NCI-H526 treated with DMSO at 0.1 percent for 48 hours (cell line): ENCODE results near the gene NME1.
"Not testable (repeated sequence)": the region's sequence is repeated elsewhere in the genome, so short reads cannot be mapped to it uniquely, and the experiment has no call there.

ENCODE experiments used
- DNase-seq: peaks from one replicate; lab custom pipeline; 2025; lab: John Stamatoyannopoulos, UW

Gene NME1

DNA sequence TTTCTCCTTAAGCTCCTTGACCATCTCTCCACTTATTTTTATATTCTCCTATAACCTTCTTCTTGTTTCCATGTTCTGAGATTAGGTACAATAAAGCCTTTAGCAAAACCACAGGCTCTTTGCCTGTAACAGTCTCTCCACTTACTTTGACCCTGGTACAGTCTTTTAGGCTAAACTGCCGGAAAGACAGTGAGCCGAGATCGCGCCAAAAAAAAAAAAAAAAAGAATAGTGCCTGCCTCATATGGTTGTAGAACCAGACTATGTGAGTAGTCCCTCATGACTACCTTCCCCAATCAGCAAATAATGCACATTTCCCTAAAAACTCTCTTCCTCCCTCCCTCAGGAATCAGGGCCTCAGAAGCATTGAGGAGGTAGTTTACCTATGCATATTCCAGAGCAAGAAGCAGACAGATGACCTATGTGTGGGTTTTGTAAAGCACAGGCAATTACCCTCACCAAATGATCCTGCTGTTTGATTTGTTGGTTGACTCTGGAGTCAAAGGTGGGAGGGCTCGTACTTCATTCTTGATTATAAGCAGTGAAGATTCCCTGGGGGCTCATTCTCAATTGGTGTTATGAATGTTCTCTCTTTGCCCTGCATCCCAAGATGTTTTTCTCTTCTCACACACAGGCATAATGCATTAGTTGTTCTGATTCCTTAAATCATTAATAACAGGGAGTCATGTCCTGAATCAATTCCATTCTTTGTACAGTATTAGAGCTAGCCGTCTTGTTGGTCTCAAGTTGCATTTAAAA lies 8.9 kb upstream of the NME1 start:
- DNase-seq: no peak

DNA sequence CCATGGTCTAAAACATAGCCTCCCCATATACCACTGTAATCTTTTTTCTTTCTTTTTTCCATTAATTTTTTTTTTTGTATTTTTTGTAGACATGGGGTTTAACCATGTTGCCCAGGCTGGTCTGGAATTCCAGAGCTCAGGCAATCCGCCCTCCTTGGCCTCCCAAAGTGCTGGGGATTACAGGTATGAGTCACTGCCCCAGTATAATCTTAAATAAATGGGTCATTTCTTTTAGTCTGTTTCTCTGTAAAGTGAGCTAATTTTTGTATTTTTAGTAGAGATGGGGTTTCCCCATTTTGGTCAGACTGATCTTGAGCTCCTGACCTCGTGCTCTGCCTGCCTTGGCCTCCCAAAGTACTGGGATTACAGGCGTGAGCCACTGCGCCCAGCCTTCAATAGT lies 5.7 kb upstream of the NME1 start:
- no peak for DNase-seq

DNA sequence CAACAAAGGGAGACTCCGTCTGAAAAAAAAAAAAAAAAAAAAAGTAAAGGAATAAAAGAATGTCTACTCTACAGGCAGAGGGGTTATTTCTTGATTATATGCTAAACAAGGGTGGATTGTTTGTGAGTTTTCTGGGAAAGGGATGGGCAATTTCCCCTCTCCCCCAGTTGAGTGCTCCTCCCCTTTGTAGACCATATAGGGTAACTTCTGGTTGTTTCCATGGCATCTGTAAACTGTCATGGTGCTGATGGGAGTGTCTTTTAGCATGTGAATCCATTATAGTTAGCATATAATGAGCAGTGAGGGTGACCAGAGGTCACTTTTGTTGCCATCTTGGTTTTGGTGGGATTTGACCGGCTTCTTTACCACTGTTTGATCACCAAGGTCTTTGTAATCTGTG lies 4.2 kb upstream of the NME1 start:
- no peak for DNase-seq

DNA sequence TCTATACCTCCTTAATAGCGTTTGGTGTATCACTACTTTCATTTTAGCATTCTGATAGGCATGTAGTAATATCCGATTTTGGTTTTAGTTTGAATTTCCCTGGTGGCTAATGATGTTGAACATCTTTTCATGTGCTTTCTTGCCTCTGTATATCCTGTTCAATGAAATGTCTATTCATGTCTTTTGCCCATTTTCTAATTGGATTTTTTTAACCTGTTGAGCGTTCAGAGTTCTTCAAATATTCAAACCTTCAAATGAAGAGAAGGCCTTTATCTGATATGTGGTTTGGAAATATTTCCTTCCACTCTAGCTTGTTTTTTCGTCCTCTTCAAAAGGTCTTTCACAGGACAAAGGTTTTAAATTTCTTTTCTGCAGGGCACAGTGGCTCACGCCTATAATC lies 2.4 kb upstream of the NME1 start:
- DNase-seq: no peak

DNA sequence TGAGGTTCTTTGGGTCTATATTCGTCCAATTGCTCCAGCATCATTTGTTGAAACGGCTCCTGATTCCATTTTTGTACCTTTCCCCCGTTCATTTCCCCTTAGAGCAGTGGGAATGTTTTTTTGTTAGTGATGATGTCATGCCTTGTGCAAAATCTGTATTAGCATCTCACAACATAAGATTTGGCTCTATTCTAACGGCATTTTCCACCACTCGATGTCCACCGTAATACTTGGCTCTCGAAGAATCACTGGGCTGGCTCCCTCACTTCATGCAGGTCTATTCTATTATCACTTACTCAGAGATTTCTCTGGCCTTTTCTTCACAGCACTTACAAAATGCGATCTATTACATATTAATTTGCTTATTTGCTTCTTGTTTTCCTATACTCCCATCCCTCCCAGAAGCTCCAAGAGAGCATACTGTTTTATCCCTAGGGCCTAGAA lies 571 bp upstream of the NME1 start:
- DNase-seq: no peak

DNA sequence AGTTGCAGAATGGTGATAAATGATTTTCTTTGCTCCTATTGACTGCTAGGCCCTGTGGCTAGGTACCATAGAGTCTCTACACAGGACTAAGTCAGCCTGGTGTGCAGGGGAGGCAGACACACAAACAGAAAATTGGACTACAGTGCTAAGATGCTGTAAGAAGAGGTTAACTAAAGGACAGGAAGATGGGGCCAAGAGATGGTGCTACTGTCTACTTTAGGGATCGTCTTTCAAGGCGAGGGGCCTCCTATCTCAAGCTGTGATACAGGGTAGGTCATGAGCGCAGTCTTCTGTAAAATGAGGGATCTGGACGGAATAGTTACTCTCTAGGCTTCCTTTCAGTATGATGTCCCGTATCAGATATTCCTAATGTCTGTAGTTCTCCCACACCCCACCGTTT lies 817 bp downstream of the NME1 start:
- DNase-seq: no peak

DNA sequence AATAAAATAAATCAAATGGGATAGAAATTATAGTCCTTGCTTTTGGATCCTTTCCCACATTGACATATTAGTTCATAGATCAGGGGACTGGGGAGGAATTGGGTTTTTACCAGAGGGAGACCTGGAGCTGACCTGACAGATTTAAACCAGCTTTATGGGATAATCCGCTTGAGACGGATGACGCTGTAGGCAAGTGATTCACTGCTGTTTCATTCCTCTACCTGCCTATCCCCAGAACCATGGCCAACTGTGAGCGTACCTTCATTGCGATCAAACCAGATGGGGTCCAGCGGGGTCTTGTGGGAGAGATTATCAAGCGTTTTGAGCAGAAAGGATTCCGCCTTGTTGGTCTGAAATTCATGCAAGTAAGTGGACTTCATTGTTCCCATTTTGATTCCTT lies 2.1 kb downstream of the NME1 start:
- no peak for DNase-seq

DNA sequence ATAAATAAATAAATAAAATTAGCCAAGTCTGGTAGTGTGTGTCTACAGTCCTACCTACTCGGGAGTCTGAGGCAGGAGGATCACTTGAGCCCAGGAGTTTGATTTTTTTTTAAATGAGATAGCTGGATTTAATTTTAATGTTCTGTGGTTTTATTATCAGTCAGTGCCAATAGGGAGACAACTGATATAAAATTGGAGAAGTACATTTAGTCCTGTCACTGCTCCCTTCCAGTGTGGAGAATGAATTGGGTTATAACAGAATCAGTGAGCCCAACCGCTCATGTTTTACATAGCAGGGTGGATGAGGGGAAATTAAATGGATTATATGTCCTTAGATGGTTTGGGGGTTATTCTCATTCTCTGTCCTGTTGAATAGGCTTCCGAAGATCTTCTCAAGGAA lies 6.2 kb downstream of the NME1 start:
- no peak for DNase-seq

DNA sequence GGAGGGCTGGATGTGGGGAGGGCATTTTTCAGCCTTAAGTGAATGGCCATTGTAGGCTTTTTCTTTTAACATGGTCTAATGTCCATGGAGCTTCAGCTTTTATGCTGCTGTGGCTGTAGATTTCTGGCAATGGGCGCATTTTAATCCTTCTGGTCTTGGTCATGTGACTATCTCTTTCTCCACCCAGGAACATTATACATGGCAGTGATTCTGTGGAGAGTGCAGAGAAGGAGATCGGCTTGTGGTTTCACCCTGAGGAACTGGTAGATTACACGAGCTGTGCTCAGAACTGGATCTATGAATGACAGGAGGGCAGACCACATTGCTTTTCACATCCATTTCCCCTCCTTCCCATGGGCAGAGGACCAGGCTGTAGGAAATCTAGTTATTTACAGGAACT lies 8.2 kb downstream of the NME1 start:
- DNase-seq: no peak

DNA sequence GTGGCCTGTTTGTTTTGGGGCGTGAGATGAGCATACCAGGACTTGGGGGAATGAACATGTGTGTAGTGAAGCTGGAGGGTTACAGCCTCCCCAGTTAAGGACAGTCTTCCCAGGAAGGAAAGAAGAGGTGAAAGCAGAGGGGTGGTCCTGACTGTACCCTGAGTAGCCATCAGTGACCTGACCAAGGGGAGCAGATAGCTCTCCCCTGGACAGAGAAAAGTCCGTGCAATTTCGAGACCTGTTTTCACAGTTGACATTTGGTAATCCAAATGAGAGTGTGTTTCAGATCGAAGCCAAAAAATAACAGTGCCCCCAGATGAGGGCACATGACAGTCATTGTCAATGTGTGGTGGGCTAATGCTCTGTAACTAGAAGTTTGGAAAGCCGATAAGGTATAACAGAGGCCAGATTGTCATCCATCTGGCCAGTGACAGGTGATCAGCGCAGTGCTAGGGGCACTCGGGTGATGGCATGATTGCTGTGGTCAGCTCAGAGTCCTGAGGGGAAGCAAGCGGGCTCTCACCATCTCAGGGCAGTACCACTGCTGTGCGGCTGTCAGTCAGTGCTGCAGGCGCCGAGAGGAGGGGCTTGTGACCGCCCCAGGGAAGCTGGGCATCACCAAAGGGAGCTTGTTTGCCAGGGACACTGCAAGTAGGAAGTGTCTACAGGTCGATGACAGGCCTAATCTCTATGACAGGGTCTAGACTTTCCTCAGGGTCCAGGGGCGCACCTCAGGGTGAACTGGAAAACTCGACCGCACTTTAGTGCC lies 11.7 kb downstream of the NME1 start:
- peak; percentile 14 for DNase-seq

DNA sequence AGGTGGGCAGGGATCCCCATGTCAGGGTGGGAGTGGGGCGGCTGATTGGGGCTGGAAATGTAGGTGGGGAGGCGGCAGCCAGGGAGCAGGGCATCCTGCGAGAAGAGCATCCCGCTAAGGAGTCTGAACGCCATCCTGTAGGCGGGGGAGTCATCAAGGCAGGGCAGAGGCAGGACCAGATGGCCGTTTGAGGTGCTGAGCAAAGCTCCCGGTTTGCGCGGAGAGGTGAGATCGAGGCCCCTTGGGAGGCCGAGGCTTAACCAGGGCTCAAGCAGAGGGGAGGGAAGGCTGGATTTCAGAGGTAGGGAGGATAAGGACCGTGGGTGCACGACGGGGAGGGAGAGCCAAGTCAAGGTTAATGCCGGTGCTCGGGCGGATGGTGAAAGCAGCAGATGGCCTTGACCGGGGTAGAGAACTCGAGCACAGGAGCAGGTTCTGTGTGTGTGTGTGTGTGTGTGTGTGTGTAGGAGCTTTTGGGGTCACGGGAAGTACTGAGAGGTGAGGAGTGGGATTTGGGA lies 12.4 kb downstream of the NME1 start:
- no peak for DNase-seq

DNA sequence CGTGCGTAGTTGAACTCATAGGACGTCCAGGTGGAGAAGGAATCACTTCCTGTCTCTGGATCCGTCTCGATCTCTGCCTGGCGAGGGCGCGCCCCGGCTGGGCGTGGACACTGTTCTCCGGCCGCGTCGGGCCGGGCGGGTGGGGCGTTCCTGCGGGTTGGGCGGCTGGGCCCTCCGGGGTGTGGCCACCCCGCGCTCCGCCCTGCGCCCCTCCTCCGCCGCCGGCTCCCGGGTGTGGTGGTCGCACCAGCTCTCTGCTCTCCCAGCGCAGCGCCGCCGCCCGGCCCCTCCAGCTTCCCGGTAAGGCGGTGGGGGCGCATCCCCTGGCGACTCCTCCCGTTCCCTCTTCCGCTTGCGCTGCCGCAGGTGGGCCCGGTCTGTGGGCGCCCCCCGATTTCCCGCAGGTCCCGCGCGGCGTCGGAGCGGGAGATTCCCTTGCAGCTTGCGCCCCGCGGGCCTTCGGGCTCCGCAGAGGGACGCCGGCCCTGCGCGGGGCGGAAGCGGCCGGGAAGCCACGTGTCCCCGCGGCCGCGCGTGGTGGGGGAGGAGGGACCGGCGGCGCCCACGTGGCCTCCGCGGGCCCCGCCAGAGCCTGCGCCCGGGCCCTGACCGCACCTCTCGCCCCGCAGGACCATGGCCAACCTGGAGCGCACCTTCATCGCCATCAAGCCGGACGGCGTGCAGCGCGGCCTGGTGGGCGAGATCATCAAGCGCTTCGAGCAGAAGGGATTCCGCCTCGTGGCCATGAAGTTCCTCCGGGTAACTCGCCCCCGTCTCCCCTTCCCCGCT lies 13.0 kb downstream of the NME1 start, which contains the start of gene NME2:
TSS of gene NME2 (plus strand) at position 214 of the 789 bp plus-strand sequence. CDS start at position 634, 420 bp downstream.
- peak; percentile 80 for DNase-seq

DNA sequence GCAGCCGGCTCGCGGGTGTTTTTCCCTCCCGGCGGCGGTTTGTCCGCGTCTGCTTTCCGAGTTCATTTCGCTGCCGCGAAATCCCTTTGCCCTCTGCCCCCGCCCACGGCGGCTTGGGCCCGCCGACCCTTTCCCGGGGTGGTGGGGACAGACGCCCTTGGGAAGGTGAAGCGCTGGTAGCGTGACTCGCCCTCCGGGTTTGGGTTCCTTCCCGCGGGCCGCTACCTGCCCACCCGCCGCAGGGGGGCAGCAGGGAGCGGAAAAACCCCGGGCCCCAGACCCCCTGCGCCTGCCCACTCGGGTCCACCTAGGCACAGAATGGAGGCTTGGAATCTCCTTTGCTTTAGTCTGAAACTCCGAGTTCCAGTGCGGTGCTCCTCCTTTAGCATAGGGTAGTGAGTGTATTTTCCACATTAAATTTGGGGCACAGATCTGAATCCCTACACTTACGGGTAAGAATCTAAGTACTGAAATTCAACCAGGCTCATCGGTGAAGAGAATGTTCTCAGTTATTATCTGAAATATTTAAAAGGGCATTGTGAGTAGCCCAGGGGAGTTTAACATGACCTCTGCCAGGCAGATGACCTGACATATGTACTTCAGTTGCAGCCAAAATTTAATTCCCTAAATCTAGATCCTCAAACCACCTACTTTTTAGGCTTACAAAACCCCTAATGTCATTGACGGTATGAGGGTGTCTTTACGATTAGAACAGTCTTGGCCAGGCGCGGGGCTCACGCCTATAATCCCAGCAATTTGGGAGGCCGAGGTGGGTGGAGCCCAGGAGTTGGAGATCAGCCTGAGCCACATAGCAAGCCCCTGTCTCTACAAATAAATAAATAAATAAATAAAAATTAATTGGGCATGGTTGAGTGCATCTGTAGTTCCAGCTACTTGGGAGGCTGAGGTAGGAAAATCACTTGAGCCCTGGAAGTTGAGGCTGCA lies 13.9 kb downstream of the NME1 start:
- DNase-seq: peak; percentile 47

DNA sequence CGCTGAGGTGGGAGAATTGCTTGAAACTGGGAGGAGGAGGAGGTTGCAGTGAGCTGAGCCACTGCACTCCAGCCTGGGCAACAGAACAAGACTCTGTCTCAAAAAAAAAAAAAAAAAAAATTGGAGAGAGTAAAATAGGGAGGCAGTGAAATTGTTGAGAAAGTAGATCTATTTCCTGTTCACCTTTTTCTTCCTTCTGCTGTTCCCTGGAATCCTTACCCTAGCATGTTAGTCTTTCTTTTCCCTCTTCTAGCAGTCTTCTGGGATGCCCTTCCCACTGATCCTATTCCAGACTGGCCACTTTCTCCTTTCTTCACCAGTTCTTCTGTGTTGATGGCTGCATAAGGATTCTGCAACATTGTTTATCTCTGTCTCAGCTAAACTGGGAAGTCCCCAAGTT lies 16.0 kb downstream of the NME1 start:
- DNase-seq: no peak

DNA sequence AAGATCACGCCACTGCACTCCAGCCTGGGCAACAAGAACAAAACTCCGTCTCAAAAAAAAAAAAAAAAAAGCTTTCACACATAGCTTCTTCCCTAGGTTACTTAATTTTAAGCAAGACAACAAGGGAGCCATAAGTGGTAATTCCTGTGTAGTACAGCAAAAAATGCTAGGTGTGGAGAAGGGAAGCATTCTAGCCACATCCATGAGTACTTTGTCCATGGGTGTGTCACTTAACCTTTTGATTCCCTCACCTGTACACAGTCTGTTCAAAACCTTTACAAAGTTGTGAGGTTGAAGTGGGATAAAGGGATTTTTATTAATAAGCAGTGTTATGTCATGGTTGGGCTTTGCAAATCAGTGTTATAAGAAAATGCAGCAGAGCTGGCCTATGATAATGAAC lies 17.4 kb downstream of the NME1 start:
- DNase-seq: no peak

DNA sequence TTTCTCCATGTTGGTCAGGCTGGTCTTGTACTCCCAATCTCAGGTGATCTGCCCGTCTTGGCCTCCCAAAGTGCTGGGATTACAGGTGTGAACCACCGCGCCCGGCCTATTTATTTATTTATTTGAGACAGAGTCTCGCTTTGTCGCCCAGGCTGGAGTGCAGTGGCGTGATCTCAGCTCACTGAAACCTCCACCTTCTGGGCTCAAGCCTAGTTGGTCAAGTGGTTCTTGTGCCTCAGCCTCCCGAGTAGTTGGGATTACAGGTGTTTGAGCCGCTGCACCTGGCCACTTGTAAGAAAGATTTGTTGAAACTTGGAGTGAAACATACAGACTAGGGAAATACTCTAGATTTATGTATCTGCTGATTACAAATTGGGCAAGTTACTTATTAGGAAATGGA lies 18.7 kb downstream of the NME1 start:
- not testable (repeated sequence) for DNase-seq

DNA sequence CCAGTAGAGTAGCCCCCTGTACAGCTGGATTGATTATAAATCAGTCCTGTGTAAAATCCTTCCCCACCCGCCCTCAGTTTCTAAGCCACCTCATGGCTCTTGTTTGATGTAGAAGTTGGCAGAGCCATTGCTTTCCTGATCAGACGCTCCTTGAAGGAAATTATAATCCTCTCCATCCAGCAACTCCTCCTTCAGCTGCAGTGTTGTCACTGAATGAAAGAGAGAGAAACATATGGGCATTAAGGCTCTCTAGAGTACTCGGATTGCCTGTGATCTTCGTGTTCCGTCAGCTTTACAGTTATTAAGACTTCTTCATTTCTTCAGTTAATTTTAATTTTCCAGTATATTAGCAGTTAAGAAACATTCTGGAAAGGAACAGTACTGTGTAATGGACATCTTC lies 27.1 kb downstream of the NME1 start:
- DNase-seq: no peak

DNA sequence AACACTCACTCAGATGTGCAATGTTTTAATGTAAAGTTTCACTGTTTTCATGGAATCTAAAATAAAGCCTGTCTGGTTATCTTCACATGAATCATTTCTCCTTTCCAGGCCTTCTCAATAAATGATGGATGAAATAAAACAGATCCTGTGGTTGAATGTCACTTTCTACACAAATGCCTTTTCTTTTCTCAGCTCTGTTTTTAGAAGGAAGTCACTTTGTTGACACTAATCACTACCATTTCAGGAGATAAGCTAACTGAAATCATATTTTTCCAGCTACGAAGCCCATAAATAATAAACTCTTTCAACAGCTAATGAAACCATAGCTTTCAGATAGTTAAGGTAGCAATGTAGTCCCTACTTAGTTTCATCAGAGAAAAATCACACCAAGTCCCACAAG lies 30.8 kb downstream of the NME1 start:
- no peak for DNase-seq

DNA sequence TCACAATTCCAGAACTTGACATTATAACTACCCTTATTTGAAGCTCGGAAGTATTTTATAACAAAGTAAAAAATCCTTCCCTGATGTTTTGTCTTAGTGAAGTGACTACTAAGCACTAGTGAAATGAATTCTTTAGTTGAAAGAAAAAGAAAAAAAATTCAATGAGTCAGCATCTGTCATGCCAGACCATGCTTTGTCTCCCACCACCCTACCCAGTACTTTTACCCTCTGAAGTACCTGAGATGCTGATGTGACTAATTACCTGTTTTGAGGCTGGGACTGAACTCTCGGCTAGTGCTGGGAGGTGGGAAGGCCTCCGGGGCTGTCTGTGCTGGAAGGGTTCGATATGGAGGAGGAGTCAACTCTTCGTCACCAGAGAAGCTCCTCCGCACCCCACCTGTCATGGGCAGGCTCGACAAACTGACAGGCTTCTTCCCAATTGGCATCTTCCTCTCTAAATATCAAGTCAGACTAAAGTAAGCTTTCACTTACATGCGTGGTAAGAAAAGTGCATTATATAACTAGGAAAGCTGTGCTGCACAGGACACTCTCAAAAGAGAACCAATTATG lies 32.5 kb downstream of the NME1 start:
- no peak for DNase-seq

DNA sequence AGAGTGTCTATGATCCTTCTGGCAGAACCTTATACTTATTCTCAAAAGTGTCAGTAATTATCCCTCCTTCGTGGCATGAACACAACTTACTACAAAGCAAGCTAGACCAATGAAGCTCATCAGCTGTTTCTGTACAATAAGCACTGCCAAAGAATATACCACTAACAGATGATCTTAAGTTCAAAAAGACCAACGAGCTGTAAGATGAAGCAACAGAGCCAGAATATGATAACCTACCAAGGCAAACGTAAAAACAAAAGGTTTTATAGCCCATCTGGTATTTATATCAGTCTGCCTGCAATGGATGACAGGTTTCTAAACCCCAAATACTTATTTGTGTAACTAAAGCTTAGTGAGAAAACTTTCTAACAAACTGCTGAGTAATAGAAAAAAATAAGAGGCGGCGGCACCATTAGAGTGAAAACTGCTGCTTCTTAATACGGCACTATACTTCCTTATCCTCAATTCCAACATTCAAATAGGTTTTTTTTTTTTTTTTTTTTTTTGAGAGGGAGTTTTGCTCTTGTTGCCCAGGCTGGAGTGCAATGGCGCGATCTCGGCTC lies 35.0 kb downstream of the NME1 start:
- DNase-seq: no peak

DNA sequence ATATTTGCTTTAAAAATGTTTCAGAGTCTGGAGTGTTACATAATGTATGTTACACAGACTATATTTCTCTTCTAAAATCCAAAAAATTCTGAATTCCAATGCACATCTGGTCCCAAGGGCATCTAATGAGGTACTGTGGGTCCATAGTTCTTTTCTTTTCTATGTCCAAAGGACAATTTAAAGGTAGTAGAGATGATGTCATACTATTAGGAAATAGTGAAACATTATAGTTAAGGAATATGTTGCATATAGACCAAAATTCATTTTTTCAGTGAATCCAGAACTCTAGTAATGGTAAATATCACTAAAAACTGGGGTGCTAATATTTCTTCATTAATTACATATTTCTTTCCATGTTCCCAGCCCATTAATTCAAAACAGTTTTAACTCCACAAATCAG lies 35.8 kb downstream of the NME1 start:
- no peak for DNase-seq
